Loucy (cell line): Measurements from ENCODE around the gene PIK3CA.
"Not testable (repeated sequence)": the region's sequence is repeated elsewhere in the genome, so short reads cannot be mapped to it uniquely, and the experiment has no call there.

ENCODE experiments used
- H2AFZ ChIP-seq: fragments of 200-600 bp; sonication (generic); 2 replicates; pipeline ENCODE4 v1.6.0; 2016; ENCODE audit warnings: antibody characterized with exemption, mild to moderate bottlenecking, low read length, moderate library complexity
- H3F3A ChIP-seq: fragments of 200-600 bp; 2 replicates; pipeline ENCODE4 v1.6.0; 2016; ENCODE audit warnings: antibody characterized with exemption, low read depth, mild to moderate bottlenecking
- H3K27me3 ChIP-seq: fragments of 200-600 bp; sonication (generic); 2 replicates; pipeline ENCODE4 v1.6.1; 2014; ENCODE audit warnings: low read length, mild to moderate bottlenecking; ENCODE audit not compliant: insufficient read depth, poor library complexity, severe bottlenecking
- H3K36me3 ChIP-seq: fragments of 200-600 bp; sonication (generic); 2 replicates; pipeline ENCODE4 v1.6.1; 2016; ENCODE audit warnings: low read length; ENCODE audit not compliant: insufficient read depth
- H3K4me1 ChIP-seq: fragments of 200-600 bp; sonication (generic); 2 replicates; pipeline ENCODE4 v1.5.1; 2014; ENCODE audit warnings: low read length, mild to moderate bottlenecking; ENCODE audit not compliant: insufficient read depth, poor library complexity, severe bottlenecking
- H3K4me2 ChIP-seq: fragments of 200-600 bp; sonication (generic); 2 replicates; pipeline ENCODE4 v1.6.0; 2014; ENCODE audit warnings: antibody characterized with exemption, low read length, low read depth, mild to moderate bottlenecking; ENCODE audit not compliant: poor library complexity, severe bottlenecking
- H3K4me3 ChIP-seq: fragments of 200-600 bp; sonication (generic); 2 replicates; pipeline ENCODE4 v1.5.1; 2014; ENCODE audit warnings: low read length, mild to moderate bottlenecking, mixed read lengths; ENCODE audit not compliant: poor library complexity, severe bottlenecking
- H3K79me2 ChIP-seq: fragments of 200-600 bp; sonication (generic); 2 replicates; pipeline ENCODE4 v1.6.1; 2014; ENCODE audit warnings: low read length; ENCODE audit not compliant: insufficient read depth
- H3K9ac ChIP-seq: fragments of 200-600 bp; sonication (generic); 2 replicates; pipeline ENCODE4 v1.6.0; 2014; ENCODE audit warnings: mild to moderate bottlenecking, low read depth, low read length, moderate library complexity; ENCODE audit not compliant: poor library complexity, severe bottlenecking
- H3K9me2 ChIP-seq: fragments of 200-600 bp; sonication (generic); replicated peaks from 2 replicates; pipeline ENCODE4 v1.6.1; 2016; ENCODE audit warnings: low read depth, low read length, mixed read lengths
- H3K9me3 ChIP-seq: fragments of 200-600 bp; sonication (generic); 2 replicates; pipeline ENCODE4 v1.6.1; 2014; ENCODE audit warnings: mild to moderate bottlenecking, antibody characterized with exemption, low read length, low read depth; ENCODE audit not compliant: insufficient read depth
- H4K20me1 ChIP-seq: fragments of 200-600 bp; sonication (generic); 2 replicates; pipeline ENCODE4 v1.6.0; 2014; ENCODE audit warnings: antibody characterized with exemption, low read length, mild to moderate bottlenecking; ENCODE audit not compliant: insufficient read depth, poor library complexity, severe bottlenecking
- CTCF ChIP-seq: fragments of 200-600 bp; sonication (generic); conservative IDR thresholded peaks from 2 replicates; pipeline ENCODE4 v1.5.1; 2014; ENCODE audit warnings: mild to moderate bottlenecking, antibody characterized with exemption, low read length
- EZH2phosphoT487 ChIP-seq: fragments of 200-600 bp; IDR thresholded peaks from 2 replicates; pipeline ENCODE4 v1.6.1; 2018; ENCODE audit warnings: antibody characterized with exemption, mild to moderate bottlenecking, moderate library complexity, borderline replicate concordance

The PIK3CA gene

GRCh38 chr3:179247289-179248015 is 99.3 kb downstream of the PIK3CA start:
- H3K9me2 ChIP-seq: no peaks in the 10 kb centered on the region
- TF ChIP-seq CTCF: no peak
- TF ChIP-seq EZH2phosphoT487: no peak
- peaks cover 4% of the 10 kb centered on the region; the same call in 1 of the 2 replicates for H3K36me3 ChIP-seq
- H2AFZ ChIP-seq: no peak overlapping the region
- no peaks in the 10 kb centered on the region for H3K27me3 ChIP-seq
- no peaks in the 10 kb centered on the region for H3K4me1 ChIP-seq
- H3K4me3 ChIP-seq: no peak overlapping the region
- H3K9me3 ChIP-seq: no peaks in the 10 kb centered on the region
- no peak overlapping the region for H3K4me2 ChIP-seq
- no peak overlapping the region for H3K9ac ChIP-seq
- no peaks in the 10 kb centered on the region for H3F3A ChIP-seq
- no peaks in the 10 kb centered on the region for H3K79me2 ChIP-seq
- no peaks in the 10 kb centered on the region for H4K20me1 ChIP-seq

- Histone ChIP-seq H3K4me3 (no peak within 1 kb of the TSS), H2AFZ (no peak within 1 kb of the TSS), H3F3A (no peaks in the 10 kb centered on the region), H3K4me1 (peaks cover 3% of the 10 kb centered on the region), H3K36me3 (no peaks in the 10 kb centered on the region), H3K9me2 (no peaks in the 10 kb centered on the region), H3K9me3 (no peaks in the 10 kb centered on the region), H3K79me2 (no peaks in the 10 kb centered on the region), H3K4me2 (no peak within 1 kb of the TSS), H3K9ac (no peak within 1 kb of the TSS), H4K20me1 (no peaks in the 10 kb centered on the region), H3K27me3 (no peaks in the 10 kb centered on the region)
- TF ChIP-seq EZH2phosphoT487: no peak
Observed at GRCh38 chr3:179250803-179251476, 102.8 kb downstream of the PIK3CA start, which contains the start of gene KCNMB3. Gene KCNMB3, minus strand, starts transcription at chr3:179251114. Its CDS starts 124 bp downstream, at chr3:179250990.

- 0 out of 2 replicates have a peak, but pooled peaks cover 3% of the 10 kb centered on the region for H3K79me2 ChIP-seq
- H3K4me3 ChIP-seq: no peak overlapping the region
- no peaks in the 10 kb centered on the region for H3F3A ChIP-seq
- H2AFZ ChIP-seq: no peak overlapping the region
- no peak overlapping the region for H3K9ac ChIP-seq
- H3K36me3 ChIP-seq: no peaks in the 10 kb centered on the region
- H3K9me2 ChIP-seq: no peaks in the 10 kb centered on the region
- H3K9me3 ChIP-seq: no peaks in the 10 kb centered on the region
- H4K20me1 ChIP-seq: no peaks in the 10 kb centered on the region
- TF ChIP-seq EZH2phosphoT487: no peak
- no peak for TF ChIP-seq CTCF
- peak overlapping the region; percentile 18 for H3K4me2 ChIP-seq
- H3K27me3 ChIP-seq: no peaks in the 10 kb centered on the region
- peaks cover 3% of the 10 kb centered on the region for H3K4me1 ChIP-seq
Observed at GRCh38 chr3:179256813-179257212, 108.7 kb downstream of the PIK3CA start.

GRCh38 chr3:179257742-179258141 is 109.6 kb downstream of the PIK3CA start:
- not testable (repeated sequence) for H3K4me3 ChIP-seq, H3K9ac ChIP-seq, H3F3A ChIP-seq, H3K4me1 ChIP-seq, H3K27me3 ChIP-seq, H3K4me2 ChIP-seq, H3K9me2 ChIP-seq, H3K79me2 ChIP-seq, H3K9me3 ChIP-seq, H3K36me3 ChIP-seq, H2AFZ ChIP-seq, H4K20me1 ChIP-seq
